CD4-positive, alpha-beta T cell treated with Interleukin-17A for 1 hour (primary cell): ENCODE results near the gene NEK11.
A peak's percentile ranks its signal among the peaks of the same experiment; 100 is the strongest.
"Not testable (repeated sequence)": the region's sequence is repeated elsewhere in the genome, so short reads cannot be mapped to it uniquely, and the experiment has no call there.

ENCODE experiments used
- DNase-seq: peaks from one replicate; pipeline ENCODE4 v3.0.0-alpha.2; 2020

Gene NEK11

DNA sequence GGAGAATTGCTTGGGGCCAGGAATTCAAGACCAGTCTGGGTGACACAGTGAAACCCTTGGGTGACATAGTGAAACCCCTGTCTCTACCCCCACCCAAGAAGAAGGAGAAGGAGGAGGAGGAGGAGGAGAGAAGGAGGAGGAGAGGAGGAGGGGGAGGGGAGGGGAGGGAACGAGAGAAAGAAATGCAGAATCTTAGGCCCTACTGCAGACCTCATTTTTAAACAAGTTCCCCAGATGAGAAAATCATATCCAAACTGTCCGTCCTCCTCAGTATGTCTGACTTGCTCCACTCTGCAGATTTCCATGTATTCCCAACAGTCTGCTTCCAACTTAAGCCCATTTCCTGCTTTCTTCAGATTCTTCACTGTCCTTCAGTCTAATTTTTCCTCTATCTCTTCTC lies 291.0 kb downstream of the NEK11 start:
- DNase-seq: no peak

- DNase-seq: no peak
These were observed 296.3 kb downstream of the NEK11 start for GRCh38 chr3:131323014-131323413.

- no peak for DNase-seq
These were observed 297.1 kb downstream of the NEK11 start for GRCh38 chr3:131323792-131324191.

DNA sequence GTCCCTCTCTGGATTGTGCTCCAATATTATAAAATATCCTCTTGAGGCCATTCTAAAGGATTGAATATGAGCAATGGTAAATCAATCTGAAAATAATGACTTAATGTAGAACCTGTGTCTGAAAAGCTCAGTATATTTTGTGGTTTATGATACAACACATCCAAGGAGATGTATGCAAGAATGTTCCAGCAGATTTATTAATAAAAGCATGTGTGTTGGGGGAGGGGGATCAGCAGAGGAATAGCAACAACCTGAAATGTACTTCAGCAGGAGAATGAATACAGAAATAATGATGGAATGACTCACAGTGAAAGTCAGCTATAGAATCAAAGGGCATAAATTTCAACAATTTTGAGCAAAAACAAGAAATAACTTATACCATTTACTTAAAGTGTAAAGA lies 298.2 kb downstream of the NEK11 start:
- DNase-seq: no peak

- no peak for DNase-seq
These were observed 299.6 kb downstream of the NEK11 start for GRCh38 chr3:131326307-131326706.

GRCh38 chr3:131328721-131329120 lies 302.0 kb downstream of the NEK11 start:
- DNase-seq: no peak

DNA sequence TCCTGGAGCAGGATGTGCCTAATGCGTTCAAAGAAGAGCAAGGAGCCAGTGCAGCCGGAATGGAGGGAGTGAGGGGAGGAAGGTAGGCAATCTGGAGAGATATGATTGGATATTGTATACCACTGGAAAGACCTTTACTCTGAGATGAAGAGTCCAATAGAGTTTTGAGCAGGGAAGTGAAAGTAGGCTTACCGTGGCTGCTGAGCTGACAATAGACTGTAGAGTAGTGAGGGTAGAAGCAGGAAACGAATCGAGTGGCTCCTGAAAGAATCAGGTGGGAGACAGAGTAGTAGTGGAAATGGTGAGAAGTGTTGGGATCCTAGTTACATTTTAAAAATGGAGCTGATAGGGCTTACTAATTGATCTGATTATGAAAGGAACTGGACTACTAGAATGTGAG lies 303.1 kb downstream of the NEK11 start:
- no peak for DNase-seq

DNA sequence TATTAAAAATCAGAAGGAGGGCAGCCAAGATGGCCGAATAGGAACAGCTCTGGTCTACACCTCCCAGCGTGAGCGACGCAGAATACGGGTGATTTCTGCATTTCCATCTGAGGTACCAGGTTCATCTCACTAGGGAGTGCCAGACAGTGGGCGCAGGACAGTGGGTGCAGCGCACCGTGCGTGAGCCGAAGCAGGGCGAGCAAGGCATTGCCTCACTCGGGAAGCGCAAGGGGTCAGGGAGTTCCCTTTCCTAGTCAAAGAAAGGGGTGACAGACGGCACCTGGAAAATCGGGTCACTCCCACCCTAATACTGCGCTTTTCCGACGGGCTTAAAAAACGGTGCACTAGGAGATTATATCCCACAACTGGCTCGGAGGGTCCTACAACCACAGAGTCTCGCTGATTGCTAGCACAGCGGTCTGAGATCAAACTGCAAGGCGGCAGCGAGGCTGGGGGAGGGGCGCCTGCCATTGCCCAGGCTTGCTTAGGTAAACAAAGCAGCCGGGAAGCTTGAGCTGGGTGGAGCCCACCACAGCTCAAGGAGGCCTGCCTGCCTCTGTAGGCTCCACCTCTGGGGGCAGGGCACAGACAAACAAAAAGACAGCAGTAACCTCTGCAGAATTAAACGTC lies 304.9 kb downstream of the NEK11 start:
- DNase-seq: not testable (repeated sequence)

- no peak for DNase-seq
These were observed 312.4 kb downstream of the NEK11 start for GRCh38 chr3:131338948-131339640.

DNA sequence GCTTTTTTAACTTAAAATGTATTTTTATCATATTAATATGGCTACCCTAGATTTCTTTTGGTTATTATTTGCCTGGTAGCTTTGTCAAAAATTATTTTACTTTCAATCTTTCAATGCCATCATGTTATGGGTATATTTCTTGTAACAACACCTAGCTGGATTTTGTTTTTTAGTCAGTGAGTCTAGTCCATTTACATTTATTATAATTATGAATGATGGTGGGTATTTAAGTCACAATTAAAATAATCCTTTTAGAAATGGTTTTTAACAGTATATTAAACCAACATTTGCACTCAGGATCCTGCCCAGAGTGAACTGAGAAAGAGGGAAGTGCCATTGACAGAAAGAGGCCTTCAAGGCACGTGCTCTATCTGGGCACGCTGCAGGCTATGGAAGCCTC lies 315.1 kb downstream of the NEK11 start:
- DNase-seq: no peak

GRCh38 chr3:131348911-131349310 lies 322.2 kb downstream of the NEK11 start:
- DNase-seq: no peak

GRCh38 chr3:131349454-131349853 lies 322.8 kb downstream of the NEK11 start:
- no peak for DNase-seq

GRCh38 chr3:131349946-131350347 lies 323.3 kb downstream of the NEK11 start:
- no peak for DNase-seq

DNA sequence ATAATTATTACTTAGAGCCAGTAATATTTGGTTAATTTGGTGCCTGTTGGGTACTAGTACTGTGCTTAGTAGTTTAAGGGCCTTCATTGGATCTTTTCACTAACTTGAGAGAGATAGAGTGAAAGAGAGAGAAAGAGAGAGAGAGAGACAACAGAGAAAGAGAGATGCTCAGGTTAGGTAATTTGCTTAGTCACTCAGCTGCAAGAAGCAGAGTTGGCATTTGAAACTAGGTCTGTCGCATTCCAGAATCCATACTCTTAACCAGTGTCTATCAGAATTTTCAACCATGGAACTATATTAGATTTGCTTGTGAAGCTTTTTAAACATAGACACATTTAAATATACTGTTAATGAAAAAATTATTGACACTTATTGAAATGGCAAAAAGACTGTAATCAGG lies 323.8 kb downstream of the NEK11 start:
- DNase-seq: no peak

DNA sequence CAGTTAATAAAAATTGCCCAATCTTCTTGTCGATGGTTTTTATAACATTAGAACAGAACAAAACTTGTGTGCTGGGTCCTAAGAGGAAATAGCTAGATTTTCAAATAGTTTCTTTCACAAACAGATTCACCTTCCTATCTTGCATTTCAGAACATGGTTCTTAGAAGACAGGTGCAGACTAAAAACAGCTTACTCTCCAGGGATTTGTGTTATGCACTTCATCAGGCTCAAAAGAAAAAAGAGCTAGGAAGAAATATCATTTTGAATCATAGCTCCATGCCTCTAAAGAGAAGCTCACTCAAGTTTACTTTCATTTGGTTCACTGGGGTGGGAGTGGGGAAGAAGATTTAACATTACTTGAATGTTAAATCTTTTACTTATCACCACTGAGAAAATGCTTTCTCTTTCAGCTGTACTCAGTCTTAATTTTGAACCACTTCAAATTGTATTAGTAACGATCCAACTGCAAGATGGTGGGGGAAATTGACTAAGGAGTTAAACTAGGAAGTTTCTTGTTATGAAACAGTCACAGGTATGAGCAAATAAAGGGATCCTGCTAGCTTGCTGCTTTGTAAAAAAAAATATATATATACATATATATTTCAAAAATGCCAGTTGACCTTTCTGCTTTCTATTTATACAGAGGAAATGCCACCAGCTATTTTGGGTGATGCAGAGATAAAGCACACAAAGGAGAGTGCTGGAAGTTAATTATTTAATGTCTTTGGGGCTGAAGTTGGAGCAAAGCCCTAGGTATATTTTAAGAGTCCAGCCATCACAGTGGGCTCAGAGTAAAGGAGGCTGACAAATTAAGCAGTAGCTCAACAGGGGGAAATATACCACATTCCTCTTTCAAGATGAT lies 326.6 kb downstream of the NEK11 start:
- DNase-seq: no peak

GRCh38 chr3:131353986-131354385 lies 327.3 kb downstream of the NEK11 start:
- DNase-seq: no peak

- DNase-seq: no peak
These were observed 329.4 kb downstream of the NEK11 start for GRCh38 chr3:131356006-131356595.

DNA sequence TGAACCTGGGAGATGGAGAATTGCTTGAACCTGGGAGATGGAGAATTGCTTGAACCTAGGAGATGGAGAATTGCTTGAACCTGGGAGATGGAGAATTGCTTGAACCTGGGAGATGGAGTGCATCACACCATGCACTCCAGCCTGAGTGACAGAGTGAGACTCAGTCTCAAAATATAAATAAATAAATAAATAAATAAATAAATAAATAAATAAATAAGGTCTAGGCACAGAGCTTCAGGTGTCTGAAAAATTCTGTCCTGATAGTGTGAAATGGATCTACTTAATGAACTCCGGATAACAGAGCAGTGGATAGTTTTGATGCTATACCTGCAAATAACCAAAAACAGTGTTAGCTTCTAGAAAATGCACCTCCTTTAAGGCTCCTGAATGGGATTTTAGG lies 330.6 kb downstream of the NEK11 start:
- DNase-seq: no peak

DNA sequence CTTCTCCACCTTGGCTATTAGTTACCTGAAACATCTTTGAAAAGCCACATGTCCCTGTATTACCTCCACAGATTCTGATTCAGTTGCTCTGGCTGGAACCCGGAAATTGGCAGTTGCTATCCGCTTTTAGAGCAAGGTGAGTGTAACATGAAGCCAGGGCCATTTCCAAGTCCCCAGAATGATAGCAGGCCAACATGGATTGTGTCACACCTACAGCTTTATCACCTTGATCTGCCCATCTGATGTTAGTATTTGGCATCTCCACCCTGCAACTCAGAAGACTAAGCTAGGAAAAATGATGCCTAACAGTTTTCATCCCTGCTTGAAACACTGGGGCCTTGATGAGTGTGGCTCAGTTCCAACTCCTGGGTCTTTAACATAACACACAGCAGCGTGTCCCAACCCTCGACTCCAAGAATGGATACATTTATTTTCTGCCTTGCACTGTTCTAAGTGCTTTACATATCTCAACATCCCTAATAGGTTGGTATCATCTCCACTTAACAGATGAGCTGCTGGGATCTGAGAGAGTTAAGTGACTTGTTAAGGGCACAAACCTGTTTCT lies 333.6 kb downstream of the NEK11 start:
- DNase-seq: no peak

DNA sequence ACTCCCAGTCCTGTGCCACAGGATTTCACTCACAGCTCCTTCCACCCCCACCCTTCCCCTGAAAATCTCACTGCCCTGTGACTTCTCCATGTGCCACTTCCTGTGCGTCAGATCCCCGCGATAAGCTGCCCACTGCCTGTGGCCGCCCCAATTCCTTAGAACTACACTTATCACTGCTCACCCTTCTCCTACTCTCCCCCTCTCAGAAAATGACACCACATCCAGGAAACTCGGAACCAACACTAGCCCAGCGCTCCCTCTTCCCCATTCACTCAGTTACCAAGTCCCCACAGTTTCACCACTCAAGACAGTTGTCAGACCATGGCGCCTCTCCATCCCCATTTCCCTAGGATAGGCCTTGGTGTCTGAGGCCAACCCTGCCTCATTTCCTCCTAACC lies 334.4 kb downstream of the NEK11 start:
- DNase-seq: peak; percentile 8

- peak; percentile 51 for DNase-seq
These were observed 335.1 kb downstream of the NEK11 start for GRCh38 chr3:131361464-131362421.

GRCh38 chr3:131363275-131363674 lies 336.6 kb downstream of the NEK11 start:
- no peak for DNase-seq
